A549 (cell line): ENCODE measurements around the gene ATXN7.

Experiments
- SREBF2 ChIP-seq: fragments of 450-650 bp; IDR thresholded peaks from 2 replicates; pipeline ENCODE4 v1.6.1; 2014; ENCODE audit warnings: mild to moderate bottlenecking, moderate library complexity
- TF ChIP-seq, protein P1 (sequence below): fragments of >200 bp; sonication (Bioruptor Twin); formaldehyde crosslinking; IDR thresholded peaks from 3 replicates; pipeline ENCODE4 v1.5.1; 2016

DNA sequence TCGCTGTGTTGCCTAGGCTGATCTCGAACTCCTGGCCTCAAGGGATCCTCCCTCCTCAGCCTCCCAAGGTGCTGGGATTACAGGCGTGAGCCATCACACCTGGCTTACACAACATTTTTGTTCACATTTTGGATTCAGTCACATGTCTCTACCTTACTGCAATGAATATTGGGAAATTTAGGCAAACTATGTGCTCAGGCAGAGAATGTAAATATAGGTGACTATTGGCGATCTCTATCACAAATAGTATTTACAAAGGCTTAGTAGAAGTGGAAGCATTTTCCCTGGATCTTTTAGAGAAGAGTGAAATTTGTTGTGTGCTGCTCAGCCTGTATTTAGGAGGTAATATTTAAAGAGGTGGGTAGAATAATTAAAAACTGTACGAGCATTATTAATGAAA, 27.9 kb downstream of the ATXN7 start:
- no peak for TF ChIP-seq SREBF2
- TF ChIP-seq, protein P1, sequence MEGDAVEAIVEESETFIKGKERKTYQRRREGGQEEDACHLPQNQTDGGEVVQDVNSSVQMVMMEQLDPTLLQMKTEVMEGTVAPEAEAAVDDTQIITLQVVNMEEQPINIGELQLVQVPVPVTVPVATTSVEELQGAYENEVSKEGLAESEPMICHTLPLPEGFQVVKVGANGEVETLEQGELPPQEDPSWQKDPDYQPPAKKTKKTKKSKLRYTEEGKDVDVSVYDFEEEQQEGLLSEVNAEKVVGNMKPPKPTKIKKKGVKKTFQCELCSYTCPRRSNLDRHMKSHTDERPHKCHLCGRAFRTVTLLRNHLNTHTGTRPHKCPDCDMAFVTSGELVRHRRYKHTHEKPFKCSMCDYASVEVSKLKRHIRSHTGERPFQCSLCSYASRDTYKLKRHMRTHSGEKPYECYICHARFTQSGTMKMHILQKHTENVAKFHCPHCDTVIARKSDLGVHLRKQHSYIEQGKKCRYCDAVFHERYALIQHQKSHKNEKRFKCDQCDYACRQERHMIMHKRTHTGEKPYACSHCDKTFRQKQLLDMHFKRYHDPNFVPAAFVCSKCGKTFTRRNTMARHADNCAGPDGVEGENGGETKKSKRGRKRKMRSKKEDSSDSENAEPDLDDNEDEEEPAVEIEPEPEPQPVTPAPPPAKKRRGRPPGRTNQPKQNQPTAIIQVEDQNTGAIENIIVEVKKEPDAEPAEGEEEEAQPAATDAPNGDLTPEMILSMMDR, result no peak
